ENCODE results near the gene IRF2BP2. TPM values are rescaled to one million over a fixed set of nuclear protein-coding genes. Genes with fewer than 3 reads are reported as not detected.
A peak's percentile ranks its signal among the peaks of the same experiment; 100 is the strongest.

The IRF2BP2 gene
- total RNA-seq, 1 donor from 2014 or later: 158 TPM

- no peak for DNase-seq (ENCODE audit: low spot score)
- Mint-ChIP-seq H3K36me3 (ENCODE audit: low read depth, unreplicated experiment) (no peaks in the 10 kb centered on the region), H3K4me1 (ENCODE audit: unreplicated experiment) (peaks cover 13% of the 10 kb centered on the region), H3K4me3 (ENCODE audit: unreplicated experiment) (no peak overlapping the region), H3K9me3 (ENCODE audit: unreplicated experiment) (no peaks in the 10 kb centered on the region), H3K27me3 (ENCODE audit: unreplicated experiment) (no peaks in the 10 kb centered on the region), H3K27ac (ENCODE audit: unreplicated experiment) (no peak overlapping the region)
- TF ChIP-seq CTCF (IDR thresholded peaks at IDR 0.05; ENCODE audit: unreplicated experiment): no peak
These were observed 24.4 kb upstream of the IRF2BP2 start for GRCh38 chr1:234634387-234634786.

DNA sequence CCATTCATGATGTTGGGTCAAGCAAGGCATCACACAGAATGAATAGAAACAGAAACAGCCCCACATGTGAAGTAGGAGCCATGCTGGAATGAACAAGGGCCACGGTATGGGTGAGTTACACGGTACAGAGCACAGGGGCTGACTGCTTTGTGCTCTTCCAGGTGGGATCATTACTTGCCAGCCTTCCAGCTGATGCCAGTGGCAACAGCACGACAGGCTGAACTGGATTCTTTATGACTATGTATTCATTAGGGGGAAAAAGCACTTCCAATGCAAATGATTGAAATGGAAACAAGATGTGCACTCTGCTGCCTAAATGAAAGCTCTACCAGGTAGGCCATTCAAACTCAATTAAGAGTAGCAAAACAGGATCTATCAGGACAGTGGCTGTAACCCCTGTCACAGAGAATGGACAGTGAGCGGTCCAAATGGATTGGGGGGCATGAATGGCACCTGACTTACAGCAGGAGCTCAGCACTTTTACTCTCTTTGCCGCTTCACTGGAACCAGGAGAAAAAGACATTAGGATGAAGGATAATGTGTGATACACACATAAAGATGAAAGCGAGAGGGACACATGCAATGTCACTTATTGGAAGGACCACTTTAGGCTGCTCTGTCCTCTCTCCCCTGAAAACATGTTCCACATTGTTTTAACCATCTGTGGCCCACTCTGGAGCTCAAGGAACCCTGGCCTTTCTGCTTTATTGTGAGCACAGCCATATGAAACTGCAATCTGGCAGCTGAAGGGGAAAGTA lies 23.4 kb upstream of the IRF2BP2 start:
- no peaks in the 10 kb centered on the region for H3K27me3 Mint-ChIP-seq (ENCODE audit: unreplicated experiment)
- DNase-seq (ENCODE audit: low spot score): no peak
- no peaks in the 10 kb centered on the region for H3K9me3 Mint-ChIP-seq (ENCODE audit: unreplicated experiment)
- H3K27ac Mint-ChIP-seq (ENCODE audit: unreplicated experiment): no peak overlapping the region
- no peaks in the 10 kb centered on the region for H3K36me3 Mint-ChIP-seq (ENCODE audit: low read depth, unreplicated experiment)
- H3K4me3 Mint-ChIP-seq (ENCODE audit: unreplicated experiment): no peak overlapping the region
- no peak for TF ChIP-seq CTCF (IDR thresholded peaks at IDR 0.05; ENCODE audit: unreplicated experiment)
- H3K4me1 Mint-ChIP-seq (ENCODE audit: unreplicated experiment): peaks cover 15% of the 10 kb centered on the region

GRCh38 chr1:234632225-234632624 lies 22.2 kb upstream of the IRF2BP2 start:
- TF ChIP-seq CTCF (IDR thresholded peaks at IDR 0.05; ENCODE audit: unreplicated experiment): no peak
- no peak overlapping the region for H3K4me3 Mint-ChIP-seq (ENCODE audit: unreplicated experiment)
- H3K36me3 Mint-ChIP-seq (ENCODE audit: low read depth, unreplicated experiment): no peaks in the 10 kb centered on the region
- H3K9me3 Mint-ChIP-seq (ENCODE audit: unreplicated experiment): no peaks in the 10 kb centered on the region
- H3K27ac Mint-ChIP-seq (ENCODE audit: unreplicated experiment): peak overlapping the region; percentile 81
- DNase-seq (ENCODE audit: low spot score): no peak
- H3K4me1 Mint-ChIP-seq (ENCODE audit: unreplicated experiment): peaks cover 20% of the 10 kb centered on the region
- H3K27me3 Mint-ChIP-seq (ENCODE audit: unreplicated experiment): peaks cover 2% of the 10 kb centered on the region

GRCh38 chr1:234631721-234632125 lies 21.7 kb upstream of the IRF2BP2 start:
- no peak for DNase-seq (ENCODE audit: low spot score)
- H3K9me3 Mint-ChIP-seq (ENCODE audit: unreplicated experiment): no peaks in the 10 kb centered on the region
- no peaks in the 10 kb centered on the region for H3K36me3 Mint-ChIP-seq (ENCODE audit: low read depth, unreplicated experiment)
- H3K27me3 Mint-ChIP-seq (ENCODE audit: unreplicated experiment): peaks cover 2% of the 10 kb centered on the region
- H3K4me3 Mint-ChIP-seq (ENCODE audit: unreplicated experiment): no peak overlapping the region
- peak overlapping the region; percentile 81 for H3K27ac Mint-ChIP-seq (ENCODE audit: unreplicated experiment)
- TF ChIP-seq CTCF (IDR thresholded peaks at IDR 0.05; ENCODE audit: unreplicated experiment): no peak
- H3K4me1 Mint-ChIP-seq (ENCODE audit: unreplicated experiment): peaks cover 20% of the 10 kb centered on the region

GRCh38 chr1:234629026-234629425 lies 19.0 kb upstream of the IRF2BP2 start:
- H3K4me1 Mint-ChIP-seq (ENCODE audit: unreplicated experiment): peaks cover 31% of the 10 kb centered on the region
- no peak for DNase-seq (ENCODE audit: low spot score)
- no peaks in the 10 kb centered on the region for H3K9me3 Mint-ChIP-seq (ENCODE audit: unreplicated experiment)
- H3K36me3 Mint-ChIP-seq (ENCODE audit: low read depth, unreplicated experiment): no peaks in the 10 kb centered on the region
- peaks cover 2% of the 10 kb centered on the region for H3K27me3 Mint-ChIP-seq (ENCODE audit: unreplicated experiment)
- H3K27ac Mint-ChIP-seq (ENCODE audit: unreplicated experiment): no peak overlapping the region
- H3K4me3 Mint-ChIP-seq (ENCODE audit: unreplicated experiment): no peak overlapping the region
- no peak for TF ChIP-seq CTCF (IDR thresholded peaks at IDR 0.05; ENCODE audit: unreplicated experiment)

Data from endothelial cell (in vitro differentiated cells).